Measurements from ENCODE around the gene FITM1.

FITM1 gene

GRCh38 chr14:24162093-24162492 lies 31.6 kb downstream of the FITM1 start:
- no peak for DNase-seq

GRCh38 chr14:24164518-24164991 lies 34.1 kb downstream of the FITM1 start:
- DNase-seq: no peak

GRCh38 chr14:24165785-24166184 lies 35.3 kb downstream of the FITM1 start:
- DNase-seq: no peak

GRCh38 chr14:24167469-24168114 lies 37.1 kb downstream of the FITM1 start:
- DNase-seq: no peak

GRCh38 chr14:24171422-24172260 lies 41.2 kb downstream of the FITM1 start, which contains the start of gene REC8:
Gene REC8 (plus strand): TSS chr14:24172080. CDS start chr14:24172553, 473 bp downstream.
- no peak for DNase-seq

- DNase-seq: no peak
Measured at GRCh38 chr14:24172261-24172860, 41.9 kb downstream of the FITM1 start.

- DNase-seq: no peak
Measured at GRCh38 chr14:24172871-24173281, 42.4 kb downstream of the FITM1 start.

GRCh38 chr14:24176599-24176998 lies 46.1 kb downstream of the FITM1 start:
- no peak for DNase-seq

- DNase-seq: no peak
Measured at GRCh38 chr14:24177041-24177825, 46.8 kb downstream of the FITM1 start.

GRCh38 chr14:24177891-24178290 lies 47.4 kb downstream of the FITM1 start:
- no peak for DNase-seq

GRCh38 chr14:24178399-24179178 lies 48.1 kb downstream of the FITM1 start:
- no peak for DNase-seq

GRCh38 chr14:24179294-24179960 lies 49.0 kb downstream of the FITM1 start:
- DNase-seq: no peak

GRCh38 chr14:24179961-24180796 lies 49.7 kb downstream of the FITM1 start:
- DNase-seq: peak; percentile 89

- DNase-seq: no peak
Measured at GRCh38 chr14:24181371-24182077, 51.1 kb downstream of the FITM1 start.

Data from NCI-H2029 (cell line).